ENCODE data around the gene HDAC4. TPM values are rescaled to one million over a fixed set of nuclear protein-coding genes. Genes with fewer than 3 reads are reported as not detected.

Gene HDAC4
- total RNA-seq, 6 donors from 2014 or later: 16.1 to 108 (median 45.0) TPM

DNA sequence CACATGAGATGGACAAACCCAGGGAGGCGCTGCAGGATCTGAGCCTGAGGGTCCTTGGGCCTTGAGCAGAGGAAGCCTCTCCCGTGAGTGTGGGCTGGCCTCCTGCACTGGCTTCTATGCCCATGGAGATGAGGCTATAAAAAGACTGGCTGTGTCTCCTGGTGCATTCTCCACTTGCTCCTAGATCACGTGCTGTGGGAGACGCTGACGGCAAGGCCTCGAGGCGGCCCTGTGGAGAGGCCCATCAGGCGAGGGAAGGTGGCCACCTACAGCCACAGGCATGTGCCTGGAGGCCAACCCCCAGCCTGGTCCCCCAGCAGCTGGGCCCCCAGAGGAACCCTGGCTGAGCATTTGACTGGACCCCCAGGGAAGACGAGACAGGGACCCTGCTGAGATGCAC lies 354.0 kb downstream of the HDAC4 start:
- no peaks in the 10 kb centered on the region for H3K4me1 ChIP-seq
- TF ChIP-seq, protein P1, sequence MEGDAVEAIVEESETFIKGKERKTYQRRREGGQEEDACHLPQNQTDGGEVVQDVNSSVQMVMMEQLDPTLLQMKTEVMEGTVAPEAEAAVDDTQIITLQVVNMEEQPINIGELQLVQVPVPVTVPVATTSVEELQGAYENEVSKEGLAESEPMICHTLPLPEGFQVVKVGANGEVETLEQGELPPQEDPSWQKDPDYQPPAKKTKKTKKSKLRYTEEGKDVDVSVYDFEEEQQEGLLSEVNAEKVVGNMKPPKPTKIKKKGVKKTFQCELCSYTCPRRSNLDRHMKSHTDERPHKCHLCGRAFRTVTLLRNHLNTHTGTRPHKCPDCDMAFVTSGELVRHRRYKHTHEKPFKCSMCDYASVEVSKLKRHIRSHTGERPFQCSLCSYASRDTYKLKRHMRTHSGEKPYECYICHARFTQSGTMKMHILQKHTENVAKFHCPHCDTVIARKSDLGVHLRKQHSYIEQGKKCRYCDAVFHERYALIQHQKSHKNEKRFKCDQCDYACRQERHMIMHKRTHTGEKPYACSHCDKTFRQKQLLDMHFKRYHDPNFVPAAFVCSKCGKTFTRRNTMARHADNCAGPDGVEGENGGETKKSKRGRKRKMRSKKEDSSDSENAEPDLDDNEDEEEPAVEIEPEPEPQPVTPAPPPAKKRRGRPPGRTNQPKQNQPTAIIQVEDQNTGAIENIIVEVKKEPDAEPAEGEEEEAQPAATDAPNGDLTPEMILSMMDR (IDR thresholded peaks at IDR 0.05): no peak
- no peak for TF ChIP-seq POLR2AphosphoS5 (IDR thresholded peaks at IDR 0.05)
- no peak for TF ChIP-seq POLR2A (IDR thresholded peaks at IDR 0.05)
- no peak for TF ChIP-seq EP300 (IDR thresholded peaks at IDR 0.05)
- H3K36me3 ChIP-seq: peaks cover 0 to 13% (median under 1%) of the 10 kb centered on the region in 4 donors
- no peak overlapping the region for H3K4me3 ChIP-seq
- no peak for ATAC-seq (ENCODE audit: low FRiP score in 2 of 2)
- no peaks in the 10 kb centered on the region for H3K27me3 ChIP-seq
- no peaks in the 10 kb centered on the region for H3K9me3 ChIP-seq
- no peak overlapping the region for H3K27ac ChIP-seq
- no peak for DNase-seq
- 66 to 91% methylated on average over 2 to 9 of the region's 9 CpGs for WGBS, 2 donors

DNA sequence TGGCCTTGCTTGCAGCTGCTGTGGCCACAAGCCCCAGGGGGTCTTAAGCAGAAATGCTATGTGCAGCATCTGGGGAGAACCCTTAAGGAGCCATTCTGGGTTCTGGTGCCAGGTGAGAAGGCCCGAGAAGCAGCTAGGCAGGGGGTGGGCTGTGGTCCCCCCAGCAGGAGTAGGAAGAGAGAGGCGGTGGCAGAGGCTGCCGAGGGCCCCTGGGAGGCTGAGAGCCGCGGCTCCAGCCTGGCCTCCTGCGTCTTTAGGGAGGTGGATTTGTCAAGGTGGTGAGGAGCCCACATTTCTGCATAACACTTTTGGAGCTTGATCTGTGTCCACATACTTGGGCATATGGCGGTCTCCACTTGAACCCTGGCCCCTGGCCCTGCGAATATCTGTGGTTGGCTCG lies 356.5 kb downstream of the HDAC4 start:
- ATAC-seq (ENCODE audit: low FRiP score in 2 of 2) (no peak), DNase-seq (no peak)
- H3K27ac ChIP-seq: no peak overlapping the region
- H3K4me1 ChIP-seq: no peaks in the 10 kb centered on the region
- H3K36me3 ChIP-seq: no peaks in the 10 kb centered on the region
- no peak overlapping the region for H3K4me3 ChIP-seq
- 81 to 89% methylated on average over 9 of the region's 9 CpGs for WGBS, 2 donors
- H3K27me3 ChIP-seq: no peaks in the 10 kb centered on the region
- TF ChIP-seq EP300 (IDR thresholded peaks at IDR 0.05) (no peak), POLR2A (IDR thresholded peaks at IDR 0.05) (no peak), POLR2AphosphoS5 (IDR thresholded peaks at IDR 0.05) (no peak)
- TF ChIP-seq, protein P1 (IDR thresholded peaks at IDR 0.05): no peak
- H3K9me3 ChIP-seq: no peaks in the 10 kb centered on the region

DNA sequence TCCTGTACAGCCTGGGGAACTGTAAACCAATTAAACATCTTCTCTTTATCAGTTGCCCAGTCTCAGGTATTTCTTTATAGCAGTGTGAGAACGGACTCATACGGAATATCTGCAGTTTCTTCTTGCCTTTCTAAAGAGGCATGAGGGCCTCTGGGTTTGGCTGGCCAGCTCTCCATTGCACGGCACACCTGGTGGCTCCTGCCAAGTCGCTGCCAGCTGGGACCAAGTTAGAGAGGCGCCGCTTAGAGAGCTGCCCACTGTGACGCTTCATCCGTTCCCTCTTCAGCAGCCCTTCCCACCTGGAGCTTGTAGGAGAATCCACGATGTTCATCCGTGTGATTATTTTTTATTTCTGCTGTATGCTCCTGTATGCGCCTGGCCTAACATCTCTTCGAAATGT lies 357.5 kb downstream of the HDAC4 start:
- no peak for DNase-seq
- 95% methylated on average over 12 of the region's 12 CpGs for WGBS, 2 donors
- no peak overlapping the region for H3K27ac ChIP-seq
- no peak for ATAC-seq (ENCODE audit: low FRiP score in 2 of 2)
- H3K9me3 ChIP-seq: no peaks in the 10 kb centered on the region
- no peaks in the 10 kb centered on the region for H3K4me1 ChIP-seq
- H3K36me3 ChIP-seq: no peaks in the 10 kb centered on the region
- TF ChIP-seq, protein P1 (IDR thresholded peaks at IDR 0.05): no peak
- TF ChIP-seq POLR2A (IDR thresholded peaks at IDR 0.05) (no peak), POLR2AphosphoS5 (IDR thresholded peaks at IDR 0.05) (no peak), EP300 (IDR thresholded peaks at IDR 0.05) (no peak)
- no peaks in the 10 kb centered on the region for H3K27me3 ChIP-seq
- no peak overlapping the region for H3K4me3 ChIP-seq

DNA sequence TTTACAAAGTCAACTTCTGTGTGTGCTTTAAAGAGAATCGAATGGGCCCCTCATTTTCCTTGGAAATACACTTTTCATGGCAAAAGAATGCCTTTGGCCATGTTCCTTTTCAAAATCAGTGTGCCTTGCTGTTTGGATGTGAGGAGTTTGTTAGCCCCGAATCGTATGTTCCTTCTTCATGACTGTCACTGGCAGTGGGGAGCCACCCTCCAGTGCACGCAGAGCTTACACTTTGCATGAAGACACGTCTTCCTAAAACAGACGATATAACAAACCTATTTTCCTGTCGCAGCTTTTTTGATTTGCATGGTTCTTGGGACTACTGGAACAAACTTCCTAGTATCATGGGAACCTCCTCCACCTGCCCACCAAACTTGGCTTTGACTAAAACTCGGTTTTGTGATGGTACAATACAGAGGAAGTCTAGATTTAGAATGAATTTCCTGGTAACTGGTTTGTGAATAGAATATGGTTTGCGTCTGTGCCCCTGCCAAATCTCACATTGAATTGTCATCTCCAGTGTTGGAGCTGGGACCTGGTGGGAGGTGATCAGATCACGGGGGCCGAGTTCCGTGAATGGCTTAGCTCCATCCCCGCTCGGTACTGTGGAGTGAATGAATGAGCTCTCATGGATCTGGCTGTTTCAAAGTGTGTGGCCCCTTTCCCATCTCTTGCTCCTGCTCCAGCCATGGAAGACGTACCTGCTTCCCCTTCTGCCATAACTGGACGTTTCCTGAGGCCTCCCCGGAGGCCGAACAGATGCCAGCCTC lies 358.1 kb downstream of the HDAC4 start:
- TF ChIP-seq EP300 (IDR thresholded peaks at IDR 0.05) (no peak), POLR2A (IDR thresholded peaks at IDR 0.05) (no peak), POLR2AphosphoS5 (IDR thresholded peaks at IDR 0.05) (no peak)
- TF ChIP-seq, protein P1 (IDR thresholded peaks at IDR 0.05): no peak
- 64 to 68% methylated on average over 18 of the region's 18 CpGs for WGBS, 2 donors
- DNase-seq: no peak
- Histone ChIP-seq H3K4me3 (no peak overlapping the region), H3K27me3 (no peaks in the 10 kb centered on the region), H3K9me3 (no peaks in the 10 kb centered on the region), H3K27ac (no peak overlapping the region), H3K36me3 (no peaks in the 10 kb centered on the region), H3K4me1 (no peaks in the 10 kb centered on the region)
- ATAC-seq (ENCODE audit: low FRiP score in 2 of 2): no peak

DNA sequence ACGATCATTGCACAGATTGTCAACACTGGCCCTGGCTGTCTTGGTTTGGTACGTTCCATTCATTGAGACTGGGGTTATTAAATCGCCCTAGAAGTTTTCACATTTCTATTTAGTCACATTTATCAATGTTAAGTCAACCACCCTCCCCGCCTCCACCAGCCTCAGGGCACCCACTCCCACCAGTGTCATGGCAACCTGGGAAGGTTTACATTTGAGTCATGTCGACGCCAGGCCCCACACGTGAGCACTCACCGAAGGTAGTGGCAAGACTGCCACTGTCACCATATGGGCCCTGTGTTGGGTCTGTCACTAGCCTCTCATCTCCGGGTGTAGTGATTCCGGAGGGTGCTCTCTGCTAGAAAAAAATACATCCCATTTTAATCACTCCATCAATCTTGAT lies 358.8 kb downstream of the HDAC4 start:
- 75 to 79% methylated on average over 10 of the region's 10 CpGs for WGBS, 2 donors
- TF ChIP-seq EP300 (IDR thresholded peaks at IDR 0.05) (no peak), POLR2A (IDR thresholded peaks at IDR 0.05) (no peak), POLR2AphosphoS5 (IDR thresholded peaks at IDR 0.05) (no peak)
- TF ChIP-seq, protein P1 (IDR thresholded peaks at IDR 0.05): no peak
- Histone ChIP-seq H3K36me3 (no peaks in the 10 kb centered on the region), H3K27ac (no peak overlapping the region), H3K4me3 (no peak overlapping the region), H3K4me1 (no peaks in the 10 kb centered on the region), H3K27me3 (no peaks in the 10 kb centered on the region), H3K9me3 (no peaks in the 10 kb centered on the region)
- DNase-seq (no peak), ATAC-seq (ENCODE audit: low FRiP score in 2 of 2) (no peak)
